OCI-LY1 (cell line): ENCODE results near the gene SOX30.

Experiments
- EZH2 ChIP-seq: fragments of 200-600 bp; sonication (generic), shearing (Covaris generic); IDR thresholded peaks from 2 replicates; pipeline ENCODE4 v1.8.0; 2017; ENCODE audit warnings: borderline replicate concordance, mixed run types, mild to moderate bottlenecking, antibody characterized with exemption, low read length, moderate library complexity, mixed read lengths
- TF ChIP-seq, protein P1 (sequence below): fragments of 200-600 bp; sonication (generic), shearing (Covaris generic); IDR thresholded peaks from 2 replicates; pipeline ENCODE4 v1.5.1; 2017; ENCODE audit warnings: mild to moderate bottlenecking, antibody characterized with exemption, low read length, moderate library complexity, mixed read lengths

GRCh38 chr5:157670662-157671591, 18.7 kb upstream of the SOX30 start, which contains the start of gene C5orf52:
- TF ChIP-seq, protein P1, sequence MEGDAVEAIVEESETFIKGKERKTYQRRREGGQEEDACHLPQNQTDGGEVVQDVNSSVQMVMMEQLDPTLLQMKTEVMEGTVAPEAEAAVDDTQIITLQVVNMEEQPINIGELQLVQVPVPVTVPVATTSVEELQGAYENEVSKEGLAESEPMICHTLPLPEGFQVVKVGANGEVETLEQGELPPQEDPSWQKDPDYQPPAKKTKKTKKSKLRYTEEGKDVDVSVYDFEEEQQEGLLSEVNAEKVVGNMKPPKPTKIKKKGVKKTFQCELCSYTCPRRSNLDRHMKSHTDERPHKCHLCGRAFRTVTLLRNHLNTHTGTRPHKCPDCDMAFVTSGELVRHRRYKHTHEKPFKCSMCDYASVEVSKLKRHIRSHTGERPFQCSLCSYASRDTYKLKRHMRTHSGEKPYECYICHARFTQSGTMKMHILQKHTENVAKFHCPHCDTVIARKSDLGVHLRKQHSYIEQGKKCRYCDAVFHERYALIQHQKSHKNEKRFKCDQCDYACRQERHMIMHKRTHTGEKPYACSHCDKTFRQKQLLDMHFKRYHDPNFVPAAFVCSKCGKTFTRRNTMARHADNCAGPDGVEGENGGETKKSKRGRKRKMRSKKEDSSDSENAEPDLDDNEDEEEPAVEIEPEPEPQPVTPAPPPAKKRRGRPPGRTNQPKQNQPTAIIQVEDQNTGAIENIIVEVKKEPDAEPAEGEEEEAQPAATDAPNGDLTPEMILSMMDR: no peak
- TF ChIP-seq EZH2: no peak
